Cardiac septum (tissue), 1 donor: ENCODE results near the gene ITSN1. TPM values are rescaled to one million over a fixed set of nuclear protein-coding genes. Genes with fewer than 3 reads are reported as not detected.
"Not testable (repeated sequence)": the region's sequence is repeated elsewhere in the genome, so short reads cannot be mapped to it uniquely, and the experiment has no call there.

Source experiments
- DNase-seq: peaks from one replicate; pipeline ENCODE4 v3.0.0-alpha.2; 2020; ENCODE audit warnings: low spot score
- intact Hi-C: fragments of 100-400 bp; cut with DNase I; formaldehyde crosslinking; loops from one replicate; pipeline ENCODE4 v1.14.0; 2022
- total RNA-seq: library from RNA; stranded (reverse); fragmentation: NEBNext Ultra II Directional; extraction: Animal tissue kit (Norgen Biotek cat#: 25700); gene quantifications from one replicate; pipeline ENCODE4 v1.2.1, GENCODE V29; 2021
- donor health status: DM: no; HTN: no; CAD: no.

ITSN1 gene
- total RNA-seq, 1 donor from 2014 or later: 25.5 TPM

DNA sequence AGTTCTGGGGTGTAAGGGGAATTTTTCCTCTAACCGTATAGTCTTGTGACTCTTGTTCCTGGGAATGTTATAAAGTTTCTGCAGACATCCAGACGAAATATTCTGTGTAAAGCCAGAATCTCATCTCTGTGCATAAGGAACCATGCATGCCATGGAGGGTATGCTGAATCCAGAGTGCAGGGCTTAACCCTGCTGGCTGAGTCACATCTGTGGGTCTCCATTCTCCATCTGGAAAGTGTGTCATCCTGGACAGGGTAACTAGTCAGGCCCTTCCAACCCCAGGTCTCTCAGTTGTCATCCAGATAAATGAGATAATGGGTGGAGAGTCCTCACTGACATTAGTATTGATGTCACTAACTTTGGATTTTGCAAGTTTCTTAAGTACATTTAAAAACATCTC, 224.5 kb downstream of the ITSN1 start:
- intact Hi-C loops: no loop called here
- DNase-seq: no peak

- intact Hi-C loops, DNase-seq: not testable (repeated sequence)
Observed at GRCh38 chr21:33867868-33868267, 225.6 kb downstream of the ITSN1 start.

DNA sequence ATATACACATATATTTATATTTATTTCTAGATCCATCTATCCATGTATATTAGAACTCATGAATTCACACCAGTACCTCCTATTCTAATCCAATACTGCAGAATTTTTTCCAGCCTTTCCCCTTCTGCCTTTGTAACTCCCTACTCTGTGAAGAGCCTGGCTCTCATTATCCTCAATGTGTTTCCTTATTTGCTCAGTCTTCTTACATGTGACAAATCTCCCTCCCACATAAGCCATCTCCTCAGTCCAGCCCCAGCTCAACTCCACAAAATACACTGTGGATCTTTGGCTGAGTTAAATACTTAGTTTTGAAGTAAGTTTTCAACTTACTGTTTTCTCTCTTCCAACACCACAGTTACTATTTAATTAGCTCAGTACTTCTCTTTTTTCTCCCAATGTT, 227.6 kb downstream of the ITSN1 start:
- intact Hi-C loops: no loop called here
- no peak for DNase-seq

GRCh38 chr21:33870768-33871167, 228.5 kb downstream of the ITSN1 start:
- no peak for DNase-seq
- intact Hi-C loops: no loop called here

GRCh38 chr21:33871171-33871570, 228.9 kb downstream of the ITSN1 start:
- DNase-seq: no peak
- intact Hi-C loops: no loop called here

GRCh38 chr21:33872881-33873515, 230.7 kb downstream of the ITSN1 start:
- DNase-seq: no peak
- intact Hi-C loops: no loop called here

- intact Hi-C loops: no loop called here
- no peak for DNase-seq
Observed at GRCh38 chr21:33874161-33874560, 231.9 kb downstream of the ITSN1 start.

DNA sequence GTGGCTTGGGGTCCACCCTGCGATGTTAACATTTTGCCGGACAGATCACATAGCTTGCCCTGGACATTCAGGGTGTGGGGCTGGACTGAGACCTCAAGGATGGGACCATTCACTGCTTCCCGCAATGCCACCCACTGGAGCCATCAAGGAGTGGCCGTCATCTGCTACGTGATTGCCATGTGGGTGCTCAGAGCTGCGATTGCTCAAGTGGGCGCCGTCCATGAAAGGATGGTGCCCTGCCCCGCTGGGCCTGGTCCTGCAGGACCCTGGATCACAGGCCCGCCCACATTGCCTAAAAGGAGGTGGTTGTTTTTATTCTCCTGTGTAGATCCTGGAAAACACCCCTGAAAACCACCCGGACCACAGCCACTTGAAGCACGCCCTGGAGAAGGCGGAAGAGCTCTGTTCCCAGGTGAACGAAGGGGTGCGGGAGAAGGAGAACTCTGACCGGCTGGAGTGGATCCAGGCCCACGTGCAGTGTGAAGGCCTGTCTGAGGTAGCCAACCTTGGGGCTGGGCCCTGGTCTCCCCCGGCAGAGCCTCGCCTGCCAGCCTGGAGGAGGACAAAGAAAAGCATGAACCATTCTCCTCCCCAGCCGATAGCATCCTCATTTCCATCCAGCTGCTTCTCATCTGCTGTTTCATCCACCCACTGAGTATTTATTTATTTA, 232.9 kb downstream of the ITSN1 start:
- no peak for DNase-seq
- intact Hi-C loops: no loop called here

DNA sequence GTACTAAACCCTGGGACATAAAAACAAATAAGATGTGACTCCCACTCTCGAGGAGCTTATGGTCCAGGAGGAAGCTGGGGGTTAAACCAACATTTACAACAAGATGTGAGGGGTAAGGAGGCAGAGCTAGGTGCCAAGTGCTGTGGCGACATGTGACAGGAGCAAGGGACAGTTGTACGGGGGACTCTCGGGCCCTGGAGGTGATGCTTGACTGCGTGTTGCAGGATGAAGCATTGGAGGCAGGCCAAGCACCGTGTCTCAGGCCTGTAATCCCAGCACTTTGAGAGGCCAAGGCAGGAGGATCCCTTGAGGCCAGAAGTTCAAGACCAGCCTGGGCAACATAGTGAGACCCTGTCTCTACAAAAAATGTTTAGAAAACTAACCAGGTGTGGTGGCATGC, 236.5 kb downstream of the ITSN1 start:
- no peak for DNase-seq
- intact Hi-C loops: no loop called here

DNA sequence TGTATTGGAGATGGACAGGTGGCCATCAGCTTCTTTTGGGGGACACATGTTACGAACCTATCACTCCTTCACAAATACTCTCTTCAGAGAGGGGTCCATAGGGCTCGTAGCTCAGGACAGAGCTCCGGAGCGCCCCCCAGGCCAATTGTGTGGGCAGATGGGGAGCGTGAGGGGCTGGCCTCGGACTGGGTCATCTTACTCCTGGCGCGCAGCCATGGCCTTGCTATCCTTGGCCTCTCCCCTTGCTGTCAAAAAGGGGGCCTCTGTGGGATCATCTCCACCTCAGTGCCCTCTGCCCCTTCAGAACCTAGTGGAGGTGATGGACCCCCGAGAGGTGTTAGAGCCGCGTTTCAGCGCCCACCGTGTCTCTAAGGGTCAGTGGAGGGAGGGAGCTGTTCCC, 238.3 kb downstream of the ITSN1 start:
- DNase-seq: no peak
- intact Hi-C loops: no loop called here

GRCh38 chr21:33881689-33882440, 239.6 kb downstream of the ITSN1 start:
- DNase-seq: no peak
- intact Hi-C loops: no loop called here

- intact Hi-C loops: no loop called here
- no peak for DNase-seq
Observed at GRCh38 chr21:33883118-33883517, 240.8 kb downstream of the ITSN1 start.

DNA sequence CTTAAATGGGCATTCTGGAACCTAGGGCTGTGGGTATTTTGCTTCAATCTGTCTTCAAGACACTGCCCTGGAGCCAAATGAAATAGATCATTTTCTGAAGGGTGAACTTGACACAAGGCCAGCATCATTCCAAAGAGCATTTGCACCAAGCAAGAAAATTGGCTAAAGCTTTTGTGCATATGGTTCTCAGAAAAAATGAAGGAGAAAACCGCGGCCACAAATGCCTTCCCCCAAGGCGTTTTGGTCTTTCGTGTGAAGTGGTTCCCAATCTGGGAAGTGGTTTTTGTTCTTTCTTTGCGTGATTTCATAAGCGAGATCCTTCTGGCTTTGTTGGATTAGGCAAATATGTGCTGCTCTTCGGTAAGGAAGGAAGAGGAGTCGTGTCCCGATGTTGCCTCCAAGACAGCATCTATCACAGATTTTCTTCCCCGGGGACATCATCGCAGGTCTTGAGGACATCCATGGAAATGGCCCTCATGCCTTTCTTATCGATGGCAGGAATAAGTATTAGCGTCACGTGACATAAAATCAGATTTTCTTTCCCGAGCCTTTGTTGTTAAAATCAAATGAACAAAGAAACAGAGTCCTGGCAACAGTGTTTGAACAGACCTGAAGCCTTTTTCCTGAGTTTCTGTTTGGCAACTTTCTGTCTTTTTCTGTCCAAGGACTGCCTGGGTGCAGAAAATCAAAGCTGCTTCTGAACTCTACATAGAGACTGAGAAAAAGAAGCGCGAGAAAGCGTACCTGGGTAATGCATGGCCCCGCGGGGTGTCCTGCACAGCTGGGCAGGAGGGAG, 242.3 kb downstream of the ITSN1 start:
- intact Hi-C loops: no loop called here
- DNase-seq: no peak

- intact Hi-C loops: no loop called here
- no peak for DNase-seq
Observed at GRCh38 chr21:33885172-33885514, 242.8 kb downstream of the ITSN1 start.

GRCh38 chr21:33886321-33886720, 244.0 kb downstream of the ITSN1 start:
- DNase-seq: no peak
- intact Hi-C loops: no loop called here

- intact Hi-C loops: loop anchor here (10.0 kb wide), 1 partner anchor 245 kb away; the partner anchor contains the start of genes CRYZL1 and ITSN1
Observed at GRCh38 chr21:33890187-33890586, 247.9 kb downstream of the ITSN1 start.

DNA sequence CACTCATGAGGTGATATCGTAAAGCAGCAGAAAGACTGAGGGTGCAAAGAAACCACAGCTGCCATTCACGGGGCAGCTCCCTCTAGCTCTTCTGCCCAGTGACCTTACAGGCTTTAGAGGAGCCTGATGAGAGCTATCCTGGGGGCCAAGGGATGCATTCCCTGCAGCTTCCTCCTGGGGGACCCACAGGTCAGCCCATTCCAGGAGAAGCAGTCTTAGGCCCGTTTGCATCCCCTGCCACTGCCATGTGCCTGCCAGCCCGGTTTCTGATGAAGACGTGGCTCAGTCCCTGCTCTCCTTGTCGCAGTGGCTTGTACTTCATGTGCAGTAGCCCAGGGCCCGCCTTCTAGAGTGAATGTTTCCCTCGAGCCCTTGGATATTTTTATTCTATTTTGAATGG, 250.6 kb downstream of the ITSN1 start:
- DNase-seq: no peak
- intact Hi-C loops: loop anchor here (10.0 kb wide), 1 partner anchor 248 kb away; the partner anchor contains the start of genes CRYZL1 and ITSN1

More at GRCh38 chr21:33890187-33890586, 247.9 kb downstream of the ITSN1 start:
- no peak for DNase-seq

- intact Hi-C loops: loop anchor here (10.0 kb wide), 1 partner anchor 249 kb away; the partner anchor contains the start of genes CRYZL1 and ITSN1
Observed at GRCh38 chr21:33893917-33894316, 251.6 kb downstream of the ITSN1 start.

GRCh38 chr21:33894736-33895288, 252.5 kb downstream of the ITSN1 start:
- intact Hi-C loops: loop anchor here (10.0 kb wide), 1 partner anchor 250 kb away; the partner anchor contains the start of genes CRYZL1 and ITSN1
- DNase-seq: peak; percentile 86

More at GRCh38 chr21:33893917-33894316, 251.6 kb downstream of the ITSN1 start:
- no peak for DNase-seq
